Thoracic aorta (tissue), 2 donors: ENCODE data around the gene UBR1. TPM values are rescaled to one million over a fixed set of nuclear protein-coding genes. Genes with fewer than 3 reads are reported as not detected.
"Not testable (repeated sequence)": the region's sequence is repeated elsewhere in the genome, so short reads cannot be mapped to it uniquely, and the experiment has no call there.

Experiments
- ATAC-seq: fragments of 150-250 bp; one replicate; pipeline ENCODE4 v1.8.0; 2017; ENCODE audit warnings: low read depth; ENCODE audit not compliant: insufficient number of reproducible peaks, low FRiP score
- DNase-seq: peaks from one replicate; pipeline ENCODE4 v3.0.0-alpha.2; 2020; ENCODE audit warnings: low spot score
- H3K27ac ChIP-seq, 2 donors: fragments of 200-600 bp; sonication (generic); 1 replicate in 1 of 2; 2 replicates in 1 of 2; pipeline ENCODE4 v1.5.1; 2016; ENCODE audit warnings: mild to moderate bottlenecking in 2 of 2, moderate library complexity in 2 of 2
- H3K27me3 ChIP-seq: fragments of 200-600 bp; sonication (generic); replicated peaks from 2 replicates; pipeline ENCODE4 v1.6.0; 2016; ENCODE audit warnings: mild to moderate bottlenecking; ENCODE audit not compliant: insufficient read depth
- H3K36me3 ChIP-seq: fragments of 200-600 bp; sonication (generic); one replicate; pipeline ENCODE4 v1.5.1; 2016
- H3K4me1 ChIP-seq, 2 donors: fragments of 200-600 bp; sonication (generic); 1 replicate in 1 of 2; 2 replicates in 1 of 2; pipeline versions ENCODE4 v1.5.1 to v1.6.0; 2016; ENCODE audit warnings: low read depth in 2 of 2, mild to moderate bottlenecking in 1 of 2; ENCODE audit not compliant: control insufficient read depth in 1 of 2
- H3K4me3 ChIP-seq: fragments of 200-600 bp; sonication (generic); 2 replicates; pipeline ENCODE4 v1.5.1; 2016; ENCODE audit warnings: mild to moderate bottlenecking
- H3K9me3 ChIP-seq: fragments of 200-600 bp; sonication (generic); 2 replicates; pipeline ENCODE4 v1.5.1; 2016
- total RNA-seq, 2 donors: library from RNA; depleted of rRNA; stranded (reverse); fragments of >200 nt; gene quantifications; one replicate each; pipeline versions ENCODE4 v1.1.0 to v1.2.3, GENCODE V29; 2016
- TF ChIP-seq, protein P1 (sequence below): fragments of 200-600 bp; sonication (generic); IDR thresholded peaks from one replicate; pipeline ENCODE4 v1.5.1; 2019; ENCODE audit warnings: antibody characterized with exemption

UBR1 gene
- total RNA-seq, 2 donors from 2014 or later, result 30.6 to 70.4 TPM

DNA sequence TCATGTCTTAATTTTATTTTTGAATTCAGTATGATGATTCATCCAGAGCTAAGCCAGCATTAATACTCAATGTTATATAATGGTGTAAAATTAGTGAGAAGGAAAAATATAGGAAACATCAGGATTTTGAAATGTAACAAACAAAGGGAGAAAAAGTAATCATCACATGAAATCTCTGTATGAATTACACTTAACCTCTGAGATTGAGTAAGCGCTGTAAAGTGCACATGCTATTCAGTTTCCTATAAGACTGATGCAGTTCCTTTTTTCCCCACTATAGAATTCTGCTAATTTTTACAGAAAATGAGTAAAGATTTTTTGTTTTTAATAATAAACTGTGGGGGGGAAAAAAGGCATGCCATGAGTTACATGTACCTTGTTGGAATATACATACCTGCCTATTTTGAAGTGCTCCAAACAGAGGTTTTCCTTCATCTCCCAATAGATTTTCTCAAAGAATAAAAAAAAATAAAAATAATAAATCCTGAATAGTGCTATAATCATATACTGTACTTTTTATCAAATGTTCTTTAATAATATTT, 121.3 kb downstream of the UBR1 start:
- Histone ChIP-seq H3K4me3 (no peak overlapping the region), H3K4me1 (no peaks in the 10 kb centered on the region), H3K36me3 (peaks cover 31% of the 10 kb centered on the region), H3K9me3 (no peaks in the 10 kb centered on the region), H3K27ac (no peak overlapping the region), H3K27me3 (no peaks in the 10 kb centered on the region)
- ATAC-seq (no peak), DNase-seq (no peak)
- TF ChIP-seq, protein P1, sequence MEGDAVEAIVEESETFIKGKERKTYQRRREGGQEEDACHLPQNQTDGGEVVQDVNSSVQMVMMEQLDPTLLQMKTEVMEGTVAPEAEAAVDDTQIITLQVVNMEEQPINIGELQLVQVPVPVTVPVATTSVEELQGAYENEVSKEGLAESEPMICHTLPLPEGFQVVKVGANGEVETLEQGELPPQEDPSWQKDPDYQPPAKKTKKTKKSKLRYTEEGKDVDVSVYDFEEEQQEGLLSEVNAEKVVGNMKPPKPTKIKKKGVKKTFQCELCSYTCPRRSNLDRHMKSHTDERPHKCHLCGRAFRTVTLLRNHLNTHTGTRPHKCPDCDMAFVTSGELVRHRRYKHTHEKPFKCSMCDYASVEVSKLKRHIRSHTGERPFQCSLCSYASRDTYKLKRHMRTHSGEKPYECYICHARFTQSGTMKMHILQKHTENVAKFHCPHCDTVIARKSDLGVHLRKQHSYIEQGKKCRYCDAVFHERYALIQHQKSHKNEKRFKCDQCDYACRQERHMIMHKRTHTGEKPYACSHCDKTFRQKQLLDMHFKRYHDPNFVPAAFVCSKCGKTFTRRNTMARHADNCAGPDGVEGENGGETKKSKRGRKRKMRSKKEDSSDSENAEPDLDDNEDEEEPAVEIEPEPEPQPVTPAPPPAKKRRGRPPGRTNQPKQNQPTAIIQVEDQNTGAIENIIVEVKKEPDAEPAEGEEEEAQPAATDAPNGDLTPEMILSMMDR, result no peak

DNA sequence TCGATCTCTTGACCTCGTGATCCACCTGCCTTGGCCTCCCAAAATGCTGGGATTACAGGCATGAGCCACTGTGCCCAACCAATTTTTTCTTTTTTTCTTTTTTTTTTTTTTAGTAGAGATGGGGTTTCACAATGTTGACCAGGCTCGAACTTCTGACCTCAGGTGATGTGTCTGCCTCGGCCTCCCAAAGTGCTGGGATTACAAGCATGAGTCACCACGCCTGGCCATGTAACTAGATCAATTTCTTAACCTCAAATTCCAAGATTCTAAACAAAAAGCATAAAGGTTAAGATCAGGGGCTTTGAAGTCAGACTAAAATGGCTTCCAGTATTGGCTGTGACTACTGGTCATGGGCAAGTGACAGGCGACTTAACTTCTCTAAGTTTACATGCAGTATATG, 126.7 kb downstream of the UBR1 start:
- H3K4me1 ChIP-seq, ATAC-seq, DNase-seq, H3K27ac ChIP-seq, H3K9me3 ChIP-seq, H3K27me3 ChIP-seq, H3K4me3 ChIP-seq: not testable (repeated sequence)
- peaks cover 25% of the 10 kb centered on the region for H3K36me3 ChIP-seq

DNA sequence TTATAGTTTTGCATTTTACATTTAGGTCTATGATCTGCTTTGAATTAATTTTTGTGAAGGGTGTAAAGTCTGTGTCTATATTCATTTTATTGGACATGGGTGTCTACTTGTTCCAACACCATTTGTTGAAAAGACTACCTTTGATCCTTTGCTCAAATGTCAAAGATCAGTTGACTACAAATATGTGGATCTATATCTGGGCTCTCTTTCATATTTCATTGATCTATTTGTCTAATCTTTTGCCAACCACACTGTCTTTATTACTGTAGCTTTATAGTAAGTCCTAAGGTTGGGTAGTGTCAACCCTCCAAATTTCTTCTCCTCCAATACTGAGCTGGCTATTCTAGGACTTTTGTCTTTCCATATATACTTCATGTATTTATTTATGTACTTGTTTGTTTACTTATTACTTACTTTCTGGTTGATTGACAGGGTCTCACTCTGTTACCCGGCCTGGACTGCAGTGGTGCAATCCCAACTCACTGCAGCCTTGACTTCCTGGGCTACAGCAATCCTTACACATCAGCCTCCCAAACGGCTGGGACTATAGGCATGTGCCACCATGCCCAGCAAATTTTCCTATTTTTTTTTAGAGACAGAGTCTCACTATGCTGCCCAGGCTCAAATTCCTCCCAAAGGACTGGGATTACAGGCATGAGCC, 131.5 kb downstream of the UBR1 start:
- Histone ChIP-seq H3K27ac (no peak overlapping the region), H3K9me3 (no peaks in the 10 kb centered on the region), H3K36me3 (peaks cover 42% of the 10 kb centered on the region), H3K4me1 (no peaks in the 10 kb centered on the region), H3K27me3 (no peaks in the 10 kb centered on the region), H3K4me3 (no peak overlapping the region)
- no peak for DNase-seq
- ATAC-seq, result no peak
- TF ChIP-seq, protein P1, result no peak

DNA sequence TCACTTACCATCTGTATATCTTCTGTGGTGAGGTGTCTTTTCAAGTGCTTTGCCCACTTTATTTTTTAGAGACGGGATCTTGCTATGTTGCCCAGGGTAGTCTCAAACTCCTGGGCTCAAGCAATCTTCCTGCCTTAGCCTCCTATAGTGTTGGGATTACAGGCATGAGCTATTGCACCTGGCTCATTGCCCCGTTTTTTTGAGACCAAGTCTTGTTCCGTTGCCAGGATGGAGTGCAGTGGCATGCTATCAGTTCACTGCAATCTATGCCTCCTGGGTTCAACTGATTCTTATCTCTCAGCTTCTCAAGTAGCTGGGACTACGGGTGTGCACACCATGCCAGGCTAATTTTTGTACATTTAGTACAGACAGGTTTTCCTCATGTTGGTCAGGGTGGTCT, 132.7 kb downstream of the UBR1 start:
- Histone ChIP-seq H3K9me3 (no peaks in the 10 kb centered on the region), H3K4me3 (no peak overlapping the region), H3K27me3 (no peaks in the 10 kb centered on the region), H3K27ac (no peak overlapping the region), H3K36me3 (peaks cover 44% of the 10 kb centered on the region), H3K4me1 (no peaks in the 10 kb centered on the region)
- ATAC-seq (no peak), DNase-seq (no peak)
- TF ChIP-seq, protein P1, result no peak

DNA sequence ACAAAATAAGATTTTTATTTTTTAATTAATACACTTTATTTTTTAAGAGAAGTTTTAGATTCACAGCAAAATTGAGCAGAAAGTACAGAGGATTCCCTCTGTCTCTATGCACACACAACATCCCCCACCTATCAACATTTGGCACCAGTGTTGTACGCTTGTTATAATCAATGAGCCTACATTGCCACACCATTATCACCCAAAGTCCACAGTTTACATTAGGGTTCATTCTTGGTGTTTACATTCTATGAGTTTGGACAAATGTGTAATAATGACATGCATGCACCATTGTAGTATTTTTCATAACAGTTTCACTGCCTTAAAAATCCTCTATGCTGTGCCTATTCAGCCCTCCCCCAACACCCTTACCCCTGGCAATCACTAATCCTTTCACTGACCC, 134.0 kb downstream of the UBR1 start:
- H3K4me1 ChIP-seq, result no peaks in the 10 kb centered on the region
- DNase-seq, result no peak
- TF ChIP-seq, protein P1, result no peak
- H3K27me3 ChIP-seq, result no peaks in the 10 kb centered on the region
- ATAC-seq, result no peak
- no peak overlapping the region for H3K27ac ChIP-seq
- peaks cover 44% of the 10 kb centered on the region for H3K36me3 ChIP-seq
- H3K4me3 ChIP-seq, result no peak overlapping the region
- no peaks in the 10 kb centered on the region for H3K9me3 ChIP-seq

DNA sequence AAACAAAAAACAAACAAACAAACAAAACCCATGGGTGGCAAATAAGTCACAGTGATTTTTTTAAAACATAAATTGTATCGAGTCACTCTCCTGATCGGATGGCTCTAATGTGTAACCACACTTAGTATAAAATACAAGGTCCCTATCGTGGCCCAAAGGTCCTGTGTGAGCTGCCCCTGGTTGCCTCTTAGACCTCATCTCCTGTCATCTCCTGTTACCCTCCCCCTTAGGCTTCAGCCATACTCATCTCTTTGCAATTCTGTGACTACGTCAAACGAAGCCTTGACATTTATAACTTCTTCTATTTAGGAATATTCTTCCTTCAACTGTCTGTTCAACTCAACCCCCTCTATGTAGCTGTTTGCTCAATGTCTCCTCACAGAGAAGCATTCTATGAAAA, 141.4 kb downstream of the UBR1 start:
- peaks cover 31% of the 10 kb centered on the region for H3K36me3 ChIP-seq
- H3K9me3 ChIP-seq, result no peaks in the 10 kb centered on the region
- no peak overlapping the region for H3K27ac ChIP-seq
- DNase-seq (no peak), ATAC-seq (no peak)
- H3K27me3 ChIP-seq, result no peaks in the 10 kb centered on the region
- H3K4me1 ChIP-seq, result no peaks in the 10 kb centered on the region
- H3K4me3 ChIP-seq, result no peak overlapping the region
- TF ChIP-seq, protein P1, result no peak
